ENCODE data around the gene SH3YL1. TPM values are rescaled to one million over a fixed set of nuclear protein-coding genes. Genes with fewer than 3 reads are reported as not detected.

SH3YL1 gene
- total RNA-seq, 4 donors from 2014 or later, result 23.9 to 41.9 (median 32.0) TPM

- ATAC-seq (ENCODE audit: low FRiP score), result no peak
- no peak for DNase-seq (ENCODE audit: low spot score)
- TF ChIP-seq CTCF (IDR thresholded peaks at IDR 0.05), result no peak
Observed at GRCh38 chr2:185221-185620, 78.6 kb downstream of the SH3YL1 start.

- ATAC-seq (ENCODE audit: low FRiP score), result no peak
- TF ChIP-seq CTCF (IDR thresholded peaks at IDR 0.05), result no peak
Observed at GRCh38 chr2:184695-185094, 79.1 kb downstream of the SH3YL1 start.

GRCh38 chr2:182509-183122 is 81.2 kb downstream of the SH3YL1 start:
- TF ChIP-seq CTCF (IDR thresholded peaks at IDR 0.05), result no peak
- DNase-seq (ENCODE audit: low spot score), result no peak
- no peak for ATAC-seq (ENCODE audit: low FRiP score)

More at GRCh38 chr2:184695-185094, 79.1 kb downstream of the SH3YL1 start:
- DNase-seq (ENCODE audit: low spot score), result no peak

GRCh38 chr2:180311-180710 is 83.5 kb downstream of the SH3YL1 start:
- no peak for TF ChIP-seq CTCF (IDR thresholded peaks at IDR 0.05)
- ATAC-seq (ENCODE audit: low FRiP score) (no peak), DNase-seq (ENCODE audit: low spot score) (no peak)

GRCh38 chr2:179886-180285 is 83.9 kb downstream of the SH3YL1 start:
- no peak for ATAC-seq (ENCODE audit: low FRiP score)

GRCh38 chr2:177733-178132 is 86.1 kb downstream of the SH3YL1 start:
- DNase-seq (ENCODE audit: low spot score) (no peak), ATAC-seq (ENCODE audit: low FRiP score) (no peak)
- TF ChIP-seq CTCF (IDR thresholded peaks at IDR 0.05), result no peak

More at GRCh38 chr2:179886-180285, 83.9 kb downstream of the SH3YL1 start:
- TF ChIP-seq CTCF (IDR thresholded peaks at IDR 0.05), result no peak
- no peak for DNase-seq (ENCODE audit: low spot score)

- no peak for TF ChIP-seq CTCF (IDR thresholded peaks at IDR 0.05)
- ATAC-seq (ENCODE audit: low FRiP score), result no peak
- no peak for DNase-seq (ENCODE audit: low spot score)
Observed at GRCh38 chr2:176917-177316, 86.9 kb downstream of the SH3YL1 start.

Data from omental fat pad (tissue), 4 donors.